Right ventricle myocardium superior (tissue), 1 donor: ENCODE data around the gene HGF. TPM values are rescaled to one million over a fixed set of nuclear protein-coding genes. Genes with fewer than 3 reads are reported as not detected.
A peak's percentile ranks its signal among the peaks of the same experiment; 100 is the strongest.

Experiments
- ATAC-seq: fragments of 200-7000 bp; cut with Tn5 transposase; one replicate; pipeline ENCODE4 v1.9.1; 2020; ENCODE audit warnings: mild to moderate bottlenecking; ENCODE audit not compliant: poor library complexity
- DNase-seq: peaks from one replicate; pipeline ENCODE4 v3.0.0-alpha.2; 2020
- intact Hi-C: fragments of 100-400 bp; cut with DNase I; formaldehyde crosslinking; loops from one replicate; pipeline ENCODE4 v1.11.2; 2022
- total RNA-seq: library from RNA; stranded (reverse); fragmentation: NEBNext Ultra II Directional; extraction: Animal tissue kit (Norgen Biotek cat#: 25700); gene quantifications from one replicate; pipeline ENCODE4 v1.2.1, GENCODE V29; 2021
- donor health status: DM: no; HTN: yes; CAD: no; lungs with severe emphysema.

Gene HGF
- total RNA-seq, 1 donor from 2014 or later, result 1.6 TPM

GRCh38 chr7:81691199-81691821 lies 78.5 kb downstream of the HGF start:
- ATAC-seq (no peak), DNase-seq (no peak)
- intact Hi-C loops, result no loop called here

- intact Hi-C loops, result no loop called here
- no peak for DNase-seq
- no peak for ATAC-seq
These were observed 79.2 kb downstream of the HGF start for GRCh38 chr7:81690688-81691087.

GRCh38 chr7:81690251-81690650 lies 79.6 kb downstream of the HGF start:
- DNase-seq (no peak), ATAC-seq (no peak)
- intact Hi-C loops, result no loop called here

- DNase-seq (no peak), ATAC-seq (no peak)
- intact Hi-C loops, result no loop called here
These were observed 81.0 kb downstream of the HGF start for GRCh38 chr7:81688622-81689411.

GRCh38 chr7:81687062-81687461 lies 82.8 kb downstream of the HGF start:
- no peak for DNase-seq
- no peak for ATAC-seq
- intact Hi-C loops, result no loop called here

- DNase-seq (no peak), ATAC-seq (peak; percentile 22)
- intact Hi-C loops, result no loop called here
These were observed 84.5 kb downstream of the HGF start for GRCh38 chr7:81685270-81685868.

GRCh38 chr7:81684514-81685269 lies 85.2 kb downstream of the HGF start:
- DNase-seq (peak; percentile 89), ATAC-seq (peak; percentile 98)
- intact Hi-C loops, result no loop called here

GRCh38 chr7:81684033-81684432 lies 85.8 kb downstream of the HGF start:
- intact Hi-C loops, result no loop called here
- ATAC-seq (no peak), DNase-seq (no peak)

GRCh38 chr7:81682873-81683272 lies 87.0 kb downstream of the HGF start:
- DNase-seq (no peak), ATAC-seq (no peak)
- intact Hi-C loops, result no loop called here

- DNase-seq (no peak), ATAC-seq (no peak)
- intact Hi-C loops, result no loop called here
These were observed 89.7 kb downstream of the HGF start for GRCh38 chr7:81680120-81680519.

- intact Hi-C loops, result no loop called here
- ATAC-seq (no peak), DNase-seq (no peak)
These were observed 93.0 kb downstream of the HGF start for GRCh38 chr7:81676813-81677212.

- DNase-seq (no peak), ATAC-seq (peak; percentile 48)
- intact Hi-C loops, result no loop called here
These were observed 93.6 kb downstream of the HGF start for GRCh38 chr7:81676105-81676811.

- DNase-seq (no peak), ATAC-seq (no peak)
- intact Hi-C loops, result no loop called here
These were observed 95.4 kb downstream of the HGF start for GRCh38 chr7:81674431-81674830.

- no peak for DNase-seq
- ATAC-seq, result no peak
- intact Hi-C loops, result no loop called here
These were observed 97.0 kb downstream of the HGF start for GRCh38 chr7:81672872-81673271.

GRCh38 chr7:81669476-81670105 lies 100.3 kb downstream of the HGF start:
- DNase-seq (no peak), ATAC-seq (no peak)
- intact Hi-C loops, result no loop called here

GRCh38 chr7:81666209-81666608 lies 103.6 kb downstream of the HGF start:
- intact Hi-C loops, result no loop called here
- ATAC-seq, result no peak
- DNase-seq, result no peak

GRCh38 chr7:81665236-81665635 lies 104.6 kb downstream of the HGF start:
- intact Hi-C loops, result no loop called here
- no peak for ATAC-seq
- DNase-seq, result no peak

GRCh38 chr7:81664304-81664703 lies 105.5 kb downstream of the HGF start:
- DNase-seq (no peak), ATAC-seq (no peak)
- intact Hi-C loops, result no loop called here
